NCI-H774 (cell line): ENCODE measurements around the gene SETX.

Experiments
- DNase-seq: peaks from one replicate; lab custom pipeline; 2025; lab: John Stamatoyannopoulos, UW

Gene SETX

DNA sequence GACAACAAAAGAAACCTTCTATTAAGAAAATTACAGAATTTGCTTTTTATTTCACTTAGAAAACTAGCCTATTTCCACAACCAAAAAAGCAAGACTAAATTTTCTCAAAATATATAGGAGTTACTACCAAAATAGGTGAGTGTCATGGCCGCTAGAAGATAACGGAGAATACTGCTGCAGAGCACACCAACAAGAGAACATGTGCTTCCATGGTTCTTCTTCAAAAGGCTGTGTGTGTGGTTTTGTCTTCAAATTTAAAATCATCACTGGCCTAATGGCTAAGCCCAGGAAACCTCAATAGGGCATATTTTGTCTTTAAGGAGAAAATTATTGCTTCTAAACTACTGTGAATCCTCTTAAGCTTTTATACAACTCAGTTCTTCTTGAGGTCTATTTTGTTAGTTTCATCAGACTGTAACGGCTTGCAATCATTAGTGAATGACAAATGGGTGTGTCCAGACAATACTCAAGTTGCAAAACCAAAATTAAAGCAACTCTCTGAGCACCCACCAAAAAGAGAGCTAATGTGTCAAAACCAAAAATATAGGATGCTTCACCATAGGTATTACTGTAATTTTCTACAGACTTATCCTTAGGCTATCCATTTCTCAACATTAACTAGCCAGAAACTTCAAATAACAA, 3.3 kb downstream of the SETX start:
- no peak for DNase-seq

DNA sequence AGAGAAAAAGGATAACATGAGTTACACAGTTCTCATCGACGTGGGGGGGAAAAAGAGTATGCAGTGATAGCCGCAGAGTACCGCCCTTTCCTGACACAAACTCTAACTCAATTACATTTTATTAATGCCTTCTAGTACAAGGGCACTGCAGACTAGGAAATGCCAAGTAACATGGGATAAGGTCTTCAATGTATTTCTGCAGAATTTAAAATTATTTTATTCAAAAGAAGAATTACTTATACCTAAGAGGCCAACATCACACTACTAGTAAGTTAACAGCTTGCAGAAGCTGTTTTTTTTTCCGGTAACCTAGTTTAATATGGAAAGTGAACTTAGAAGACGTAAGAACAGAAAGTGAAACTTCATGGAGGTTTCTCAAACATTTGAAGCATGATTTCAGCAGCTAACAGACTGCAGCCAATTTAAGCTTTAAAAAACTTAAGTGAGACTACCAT, 3.9 kb downstream of the SETX start:
- DNase-seq, result no peak

DNA sequence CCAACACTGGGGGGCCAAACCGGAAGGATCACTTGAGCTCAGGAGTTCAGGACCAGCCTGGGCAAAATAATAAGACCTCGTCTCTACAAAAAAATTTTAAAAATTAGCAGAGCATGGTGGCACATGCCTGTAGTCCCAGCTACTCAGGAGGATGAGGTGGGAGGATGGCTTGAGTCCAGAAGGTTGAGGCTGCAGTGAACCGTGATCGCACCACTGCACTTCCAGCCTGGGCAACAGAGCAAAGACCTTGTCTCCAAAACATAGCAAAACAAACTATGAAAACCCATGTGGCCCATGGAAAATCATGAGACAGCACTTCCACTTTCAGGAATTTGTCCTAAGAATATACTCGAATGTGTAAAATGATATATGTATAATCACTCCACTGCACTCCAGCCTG, 6.1 kb downstream of the SETX start:
- no peak for DNase-seq

DNA sequence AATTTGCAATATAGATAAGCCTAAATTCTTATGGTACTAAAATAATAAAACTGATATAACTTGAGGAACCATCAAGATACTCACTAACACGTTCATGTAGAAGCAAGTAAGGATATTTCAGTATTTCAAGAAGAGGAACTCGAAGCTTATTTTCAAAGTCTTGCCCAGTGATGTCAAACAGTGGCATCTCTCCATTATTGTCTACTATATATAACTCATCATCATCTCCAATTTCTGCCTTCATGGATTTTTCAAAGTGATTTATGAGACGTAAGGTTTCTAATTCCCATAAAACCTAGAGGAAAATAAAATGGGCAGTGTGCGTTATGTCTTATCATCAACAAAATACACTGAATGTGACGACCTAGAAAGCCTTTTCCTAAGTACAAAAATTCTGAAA, 8.6 kb downstream of the SETX start:
- no peak for DNase-seq

DNA sequence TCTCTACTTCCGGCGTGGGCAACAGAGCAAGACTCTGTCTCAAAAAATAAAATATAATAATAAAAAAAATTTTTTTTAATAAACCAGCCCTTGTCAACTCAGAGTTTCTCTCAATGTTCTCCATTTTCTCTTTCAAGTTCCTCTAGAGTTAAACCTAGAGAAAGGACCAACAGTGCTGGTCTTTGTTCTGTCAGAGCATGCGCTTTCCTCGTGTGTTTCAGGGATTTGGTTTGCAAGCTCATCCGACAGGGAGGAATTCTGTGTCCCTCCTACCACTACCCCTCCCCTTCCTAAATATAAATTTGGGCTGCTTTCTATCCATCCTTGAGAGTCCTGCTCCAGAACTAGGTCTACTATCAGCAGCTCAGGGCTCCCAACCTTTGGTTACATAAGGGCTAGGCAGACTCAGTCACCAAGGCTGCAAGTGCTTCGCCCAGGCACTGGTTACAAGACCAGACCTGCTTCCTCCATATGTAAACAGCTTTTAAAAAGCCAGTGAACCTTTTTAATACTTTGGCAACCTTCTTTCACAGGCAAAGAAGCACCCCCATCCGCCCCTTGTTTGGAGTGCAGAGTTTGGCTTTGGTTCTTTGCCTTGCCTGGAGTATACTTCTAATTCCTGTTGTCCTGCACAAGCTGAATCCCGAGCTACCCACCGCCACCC, 13.5 kb downstream of the SETX start:
- DNase-seq, result no peak

DNA sequence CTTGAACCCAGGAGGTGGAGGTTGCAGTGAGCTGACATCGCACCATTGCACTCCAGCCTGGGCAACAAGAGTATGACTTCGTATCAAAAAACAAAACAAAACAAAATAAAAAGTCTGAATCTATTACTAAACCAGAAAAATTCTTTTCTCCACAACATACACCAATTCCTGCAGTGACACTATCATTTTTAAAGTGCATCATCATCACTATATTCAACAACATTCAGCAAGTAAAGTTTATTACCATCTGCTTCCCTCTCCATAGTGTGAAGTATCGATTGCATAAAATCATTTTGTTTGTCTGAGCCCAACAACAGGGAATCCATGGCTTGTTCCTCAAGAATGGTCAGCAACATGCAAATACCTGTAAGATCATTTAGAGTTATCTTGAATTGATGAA, 20.4 kb downstream of the SETX start:
- DNase-seq, result no peak

GRCh38 chr9:132333556-132333955, 21.2 kb downstream of the SETX start:
- no peak for DNase-seq

DNA sequence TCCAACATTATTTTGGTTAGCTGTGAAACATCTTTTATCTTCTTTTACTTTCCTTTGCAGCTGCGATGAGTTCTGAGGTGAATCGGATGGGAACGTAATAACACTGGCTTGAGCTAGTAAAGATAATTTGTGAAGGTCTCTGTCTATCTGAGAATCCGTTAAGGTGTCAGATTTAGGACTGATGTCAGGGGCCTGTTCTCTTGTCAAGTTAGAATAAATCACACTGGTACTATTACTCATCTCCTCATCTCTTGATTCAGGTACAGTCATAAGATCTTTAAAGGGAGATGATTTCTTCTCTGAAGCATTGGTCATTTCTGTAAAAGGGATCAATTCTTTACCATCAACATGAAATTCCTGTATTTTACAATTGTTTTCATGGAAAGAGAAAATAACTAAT, 26.2 kb downstream of the SETX start:
- no peak for DNase-seq

GRCh38 chr9:132327537-132327936, 27.2 kb downstream of the SETX start:
- no peak for DNase-seq

DNA sequence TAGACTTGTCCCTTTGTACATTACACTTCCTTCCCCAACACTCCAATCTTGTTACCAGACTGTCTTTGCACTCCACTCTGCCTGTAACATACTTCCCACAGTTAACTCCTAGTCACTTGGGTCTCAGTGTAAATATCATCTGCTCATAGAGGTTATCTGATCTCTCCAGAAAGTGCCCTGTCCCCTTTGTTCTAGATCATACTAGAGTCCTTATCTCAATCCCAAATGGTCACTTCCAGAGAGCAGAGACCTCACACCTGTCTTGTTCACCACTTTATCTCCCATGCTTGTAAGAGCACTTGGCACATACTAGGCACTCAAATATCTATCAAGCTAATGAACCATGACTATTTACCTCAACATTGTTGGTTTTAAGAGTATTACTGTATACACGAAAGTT, 30.4 kb downstream of the SETX start:
- peak; percentile 39 for DNase-seq

DNA sequence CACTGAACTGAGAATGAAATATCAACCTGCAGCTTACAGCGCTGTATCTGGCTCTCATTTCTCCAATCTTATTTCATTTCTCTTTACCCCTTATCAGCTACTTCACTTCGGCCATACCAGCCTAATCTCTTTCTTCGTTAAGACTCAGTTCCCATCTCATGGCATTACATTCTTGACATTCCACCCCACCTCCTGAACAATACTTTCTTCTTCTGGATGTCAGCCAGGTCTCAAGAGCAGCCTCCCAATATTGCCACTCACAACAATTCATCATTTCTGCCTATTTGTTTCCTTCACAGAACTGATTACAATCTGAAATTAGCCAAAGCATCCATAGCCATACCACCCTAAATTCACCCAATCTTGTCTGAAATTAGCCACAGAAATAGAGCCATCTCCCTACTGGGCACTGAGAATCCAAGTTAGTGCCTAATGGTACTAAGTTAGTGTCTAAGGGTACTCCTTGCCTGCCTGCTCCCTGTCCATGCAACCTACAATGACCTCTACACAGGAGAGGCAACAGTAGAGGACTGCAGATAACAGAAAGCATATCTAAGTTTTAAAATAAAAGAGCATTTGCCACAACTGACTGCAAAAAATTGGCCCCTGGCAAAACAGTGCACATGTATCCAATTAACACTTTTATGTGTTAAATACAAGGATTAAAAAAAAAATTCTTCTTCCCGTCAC, 35.2 kb downstream of the SETX start:
- DNase-seq, result no peak

GRCh38 chr9:132312873-132313272, 41.9 kb downstream of the SETX start:
- no peak for DNase-seq

- no peak for DNase-seq
These were observed 42.4 kb downstream of the SETX start for GRCh38 chr9:132312426-132312825.

- DNase-seq, result no peak
These were observed 42.8 kb downstream of the SETX start for GRCh38 chr9:132311978-132312377.

GRCh38 chr9:132309056-132309455, 45.7 kb downstream of the SETX start:
- no peak for DNase-seq

GRCh38 chr9:132301521-132301920, 53.3 kb downstream of the SETX start:
- no peak for DNase-seq

GRCh38 chr9:132299221-132299620, 55.6 kb downstream of the SETX start:
- DNase-seq, result no peak

- no peak for DNase-seq
These were observed 59.6 kb downstream of the SETX start for GRCh38 chr9:132295181-132295580.

DNA sequence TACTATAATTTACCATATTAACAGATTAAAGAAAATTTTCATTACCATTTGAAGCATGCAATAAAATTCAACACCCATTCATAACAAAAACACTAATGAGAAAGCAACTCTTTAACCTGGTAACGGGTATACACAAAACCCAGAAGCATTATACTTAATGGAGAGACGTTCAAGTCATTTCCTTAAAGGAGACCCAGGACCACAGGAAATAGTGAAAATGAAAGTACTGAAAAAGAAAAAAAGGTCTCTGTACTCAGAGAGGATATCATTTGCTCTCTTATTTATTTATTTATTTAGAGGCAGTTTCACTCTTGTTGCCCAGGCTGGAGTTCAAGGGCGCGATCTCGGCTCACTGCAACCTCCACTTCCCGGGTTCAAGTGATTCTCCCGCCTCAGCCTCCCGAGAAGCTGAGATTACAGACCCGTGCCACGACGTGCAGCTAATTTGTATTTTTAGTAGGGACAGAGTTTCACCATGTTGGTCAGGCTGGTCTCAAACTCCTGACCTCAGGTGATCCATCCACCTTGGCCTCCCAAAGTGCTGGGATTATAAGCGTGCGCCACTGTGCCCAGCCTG, 61.6 kb downstream of the SETX start:
- no peak for DNase-seq

- no peak for DNase-seq
These were observed 65.8 kb downstream of the SETX start for GRCh38 chr9:132288966-132289365.

DNA sequence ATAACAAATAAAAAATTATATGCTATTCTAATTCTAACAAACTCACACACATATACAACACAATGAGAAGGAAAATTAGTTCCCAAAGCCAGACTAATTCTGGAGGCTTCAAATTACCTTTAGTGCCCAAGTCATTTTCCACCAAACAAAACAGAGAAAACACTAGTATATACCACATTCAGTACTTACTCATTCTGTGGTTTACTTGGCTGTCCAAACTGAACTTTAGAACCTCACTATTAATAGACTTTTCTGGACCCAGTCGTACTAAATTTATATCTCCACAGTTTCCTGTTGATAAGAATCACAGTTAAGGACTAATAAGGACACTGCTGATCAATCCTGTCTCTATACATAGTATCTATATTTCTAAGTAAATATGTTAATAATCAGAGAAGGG, 66.4 kb downstream of the SETX start:
- DNase-seq, result no peak

DNA sequence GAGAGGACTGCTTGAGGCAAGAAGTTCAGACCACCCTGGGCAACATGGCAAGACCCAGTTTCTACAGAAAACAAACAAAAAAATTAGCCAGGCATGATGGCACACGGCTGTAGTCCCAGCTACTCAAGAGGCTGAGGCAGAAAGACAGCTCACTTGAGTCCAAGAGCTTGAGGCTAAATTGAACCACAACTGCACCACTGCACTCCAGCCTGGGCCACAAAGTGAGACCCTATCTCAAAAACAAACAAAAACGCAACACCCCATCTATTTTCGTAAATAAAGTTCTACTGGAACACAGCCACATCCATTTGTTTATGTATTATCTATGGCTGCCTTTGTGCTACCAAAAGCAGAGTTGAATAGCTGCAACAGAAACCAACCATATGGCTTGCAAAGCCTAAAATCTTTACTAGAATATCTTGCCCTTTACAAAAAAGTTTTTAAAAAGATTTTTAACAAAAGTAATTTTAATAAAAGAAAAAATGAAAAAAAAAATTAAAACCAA, 67.5 kb downstream of the SETX start:
- DNase-seq, result no peak

GRCh38 chr9:132283863-132284262, 70.9 kb downstream of the SETX start:
- DNase-seq, result no peak
